C4-2B (cell line): ENCODE measurements around the gene SYT1.

ENCODE experiments used
- ZFX ChIP-seq: fragments of 450-650 bp; IDR thresholded peaks from 2 replicates; pipeline ENCODE4 v1.6.1; 2017
- TF ChIP-seq, protein P1 (sequence below): fragments of 450-650 bp; conservative IDR thresholded peaks from 2 replicates; pipeline ENCODE4 v1.5.1; 2017; ENCODE audit warnings: mild to moderate bottlenecking

DNA sequence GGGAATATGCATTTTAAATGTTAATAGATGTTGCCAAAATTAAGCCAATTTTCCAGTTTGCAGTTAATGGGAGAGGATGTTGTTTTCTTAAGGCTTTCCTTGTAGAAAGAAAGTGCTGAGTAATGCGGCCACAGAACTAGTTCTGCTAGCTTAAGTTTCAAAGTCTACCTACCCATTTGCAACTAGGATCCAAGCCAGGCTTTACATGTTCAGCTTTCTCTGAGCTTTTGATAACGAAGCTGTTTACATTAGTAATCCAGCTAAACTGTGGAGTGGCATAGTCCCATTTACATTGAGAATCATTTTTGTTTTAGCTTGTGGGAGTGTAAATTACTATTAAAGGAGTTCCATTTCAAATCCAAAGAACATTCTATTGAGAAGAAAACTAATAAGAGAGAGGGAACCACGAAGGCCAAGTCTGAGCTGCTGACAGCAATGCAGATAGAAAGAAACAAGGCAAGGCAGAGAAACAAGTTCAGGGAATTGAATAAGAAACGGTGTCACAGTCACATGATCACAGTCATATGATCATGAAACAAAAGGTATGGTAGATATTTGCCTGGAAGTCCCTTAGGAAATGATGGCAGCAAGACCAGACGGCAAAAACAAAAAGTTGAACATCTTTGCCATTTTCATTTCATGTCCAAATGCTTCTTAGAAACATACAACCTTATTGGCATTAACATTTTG lies 551.3 kb downstream of the SYT1 start:
- TF ChIP-seq, protein P1, sequence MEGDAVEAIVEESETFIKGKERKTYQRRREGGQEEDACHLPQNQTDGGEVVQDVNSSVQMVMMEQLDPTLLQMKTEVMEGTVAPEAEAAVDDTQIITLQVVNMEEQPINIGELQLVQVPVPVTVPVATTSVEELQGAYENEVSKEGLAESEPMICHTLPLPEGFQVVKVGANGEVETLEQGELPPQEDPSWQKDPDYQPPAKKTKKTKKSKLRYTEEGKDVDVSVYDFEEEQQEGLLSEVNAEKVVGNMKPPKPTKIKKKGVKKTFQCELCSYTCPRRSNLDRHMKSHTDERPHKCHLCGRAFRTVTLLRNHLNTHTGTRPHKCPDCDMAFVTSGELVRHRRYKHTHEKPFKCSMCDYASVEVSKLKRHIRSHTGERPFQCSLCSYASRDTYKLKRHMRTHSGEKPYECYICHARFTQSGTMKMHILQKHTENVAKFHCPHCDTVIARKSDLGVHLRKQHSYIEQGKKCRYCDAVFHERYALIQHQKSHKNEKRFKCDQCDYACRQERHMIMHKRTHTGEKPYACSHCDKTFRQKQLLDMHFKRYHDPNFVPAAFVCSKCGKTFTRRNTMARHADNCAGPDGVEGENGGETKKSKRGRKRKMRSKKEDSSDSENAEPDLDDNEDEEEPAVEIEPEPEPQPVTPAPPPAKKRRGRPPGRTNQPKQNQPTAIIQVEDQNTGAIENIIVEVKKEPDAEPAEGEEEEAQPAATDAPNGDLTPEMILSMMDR, result no peak
- no peak for TF ChIP-seq ZFX
